Measurements from ENCODE around the gene HOXA3. TPM values are rescaled to one million over a fixed set of nuclear protein-coding genes. Genes with fewer than 3 reads are reported as not detected.

HOXA3 gene
- total and polyA plus RNA-seq, 9 donors = 0.36 to 50.9 (median 2.3) TPM

DNA sequence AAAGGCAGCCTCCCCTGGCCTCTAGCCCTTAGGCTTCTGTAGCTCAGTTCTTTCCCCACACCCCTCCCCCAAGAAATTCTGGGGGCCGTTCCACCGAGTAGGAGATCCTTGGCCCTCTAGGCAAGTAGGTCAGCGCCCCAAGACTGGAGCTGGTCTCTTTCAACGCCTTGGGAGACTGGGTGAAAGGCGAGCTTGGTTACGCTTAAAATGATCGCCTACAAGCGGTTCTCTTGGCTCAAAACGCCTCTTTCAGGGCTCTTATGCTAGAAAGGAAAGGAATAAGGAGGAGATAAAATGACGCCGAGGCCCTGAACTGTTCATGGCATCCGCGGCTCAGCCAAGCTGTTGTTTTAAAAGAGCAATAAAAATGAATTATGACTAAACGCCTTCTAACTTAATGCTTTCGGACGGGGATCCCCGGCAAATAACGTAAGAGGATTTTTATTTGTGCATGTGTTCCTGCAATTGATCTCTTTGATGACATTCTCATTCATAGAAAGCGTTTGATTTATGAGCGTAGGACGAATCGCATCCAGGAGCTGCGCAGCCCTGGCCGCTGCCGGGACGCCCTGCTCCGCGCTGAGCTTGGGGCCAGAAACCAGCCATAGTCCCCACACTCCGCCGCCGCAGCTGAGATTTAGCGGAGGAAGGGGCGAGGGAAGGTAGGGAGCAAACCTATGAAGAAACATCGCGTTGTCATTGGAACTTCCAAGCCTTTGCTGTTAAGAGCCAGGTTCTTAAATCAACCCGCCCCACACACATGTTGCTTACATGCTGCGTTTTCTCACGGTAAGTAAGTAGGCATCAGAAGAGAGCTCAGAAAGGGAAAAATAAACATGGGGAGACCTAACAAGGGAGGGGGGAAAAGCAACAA, 53.6 kb downstream of the HOXA3 start:
- no peaks in the 10 kb centered on the region for H3K9me3 ChIP-seq
- H3K27ac ChIP-seq = peak overlapping the region in 1 of 2 donors; percentile 34
- H3K27me3 ChIP-seq = no peaks in the 10 kb centered on the region
- H3K4me3 ChIP-seq = peak overlapping the region; percentile 32
- TF ChIP-seq EP300 (IDR thresholded peaks at IDR 0.05) (no peak), POLR2A (IDR thresholded peaks at IDR 0.05) (no peak)
- TF ChIP-seq, protein P1, sequence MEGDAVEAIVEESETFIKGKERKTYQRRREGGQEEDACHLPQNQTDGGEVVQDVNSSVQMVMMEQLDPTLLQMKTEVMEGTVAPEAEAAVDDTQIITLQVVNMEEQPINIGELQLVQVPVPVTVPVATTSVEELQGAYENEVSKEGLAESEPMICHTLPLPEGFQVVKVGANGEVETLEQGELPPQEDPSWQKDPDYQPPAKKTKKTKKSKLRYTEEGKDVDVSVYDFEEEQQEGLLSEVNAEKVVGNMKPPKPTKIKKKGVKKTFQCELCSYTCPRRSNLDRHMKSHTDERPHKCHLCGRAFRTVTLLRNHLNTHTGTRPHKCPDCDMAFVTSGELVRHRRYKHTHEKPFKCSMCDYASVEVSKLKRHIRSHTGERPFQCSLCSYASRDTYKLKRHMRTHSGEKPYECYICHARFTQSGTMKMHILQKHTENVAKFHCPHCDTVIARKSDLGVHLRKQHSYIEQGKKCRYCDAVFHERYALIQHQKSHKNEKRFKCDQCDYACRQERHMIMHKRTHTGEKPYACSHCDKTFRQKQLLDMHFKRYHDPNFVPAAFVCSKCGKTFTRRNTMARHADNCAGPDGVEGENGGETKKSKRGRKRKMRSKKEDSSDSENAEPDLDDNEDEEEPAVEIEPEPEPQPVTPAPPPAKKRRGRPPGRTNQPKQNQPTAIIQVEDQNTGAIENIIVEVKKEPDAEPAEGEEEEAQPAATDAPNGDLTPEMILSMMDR (IDR thresholded peaks at IDR 0.05) = no peak
- DNase-seq = peak in 3 of 5 donors; percentile 51 to 81 (median 55)
- intact Hi-C loops (cut with DNase I) = no loop called here
- H3K4me1 ChIP-seq (ENCODE audit: insufficient read depth) = peaks cover 4% of the 10 kb centered on the region
- H3K36me3 ChIP-seq = no peaks in the 10 kb centered on the region
- 16 to 33% (median 23%) methylated on average over 38 of the region's 38 CpGs for WGBS, 3 donors

DNA sequence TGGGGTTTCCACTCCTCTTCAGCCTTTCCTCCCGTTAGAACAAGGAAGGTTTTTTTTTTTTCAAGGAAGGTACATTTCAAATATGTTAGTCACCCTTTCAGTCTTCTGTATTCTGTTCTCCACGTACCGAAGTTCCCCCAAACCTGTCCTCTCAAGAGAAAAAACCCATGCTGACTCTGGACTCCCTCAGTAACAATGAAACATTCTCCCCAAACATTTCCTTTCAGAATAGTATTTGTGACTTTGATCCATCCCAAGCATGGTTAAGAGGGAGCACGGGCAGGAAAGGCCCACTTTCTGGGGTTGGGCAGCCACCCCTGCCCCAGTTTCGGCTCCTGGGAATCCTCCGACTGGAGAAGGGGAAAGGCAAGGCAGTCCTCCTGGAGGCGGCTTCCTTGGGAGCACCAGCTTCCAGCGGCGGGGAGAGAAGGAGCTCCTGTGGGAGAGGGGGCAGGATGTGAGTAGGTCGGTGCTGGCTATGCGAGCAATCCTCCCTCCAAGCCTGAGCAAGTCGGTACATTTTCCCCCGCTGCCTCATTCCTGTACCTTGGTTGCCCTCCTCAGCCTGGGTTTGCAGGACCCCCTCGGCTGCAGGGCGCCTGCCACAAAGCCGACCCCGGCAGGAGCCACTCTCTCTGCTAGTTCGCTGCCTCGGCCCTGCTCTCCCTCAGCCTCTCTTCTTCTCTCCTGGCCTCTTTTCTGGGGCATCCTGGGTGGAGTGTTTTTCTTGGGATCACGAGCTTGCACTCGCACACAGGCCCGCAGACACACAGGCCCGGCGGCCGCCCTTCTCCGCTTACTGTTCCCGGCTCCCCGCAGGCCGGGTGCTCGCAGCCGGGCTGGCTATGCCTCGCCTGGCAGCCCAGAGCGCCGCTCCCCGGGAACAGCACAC, 54.5 kb downstream of the HOXA3 start:
- TF ChIP-seq POLR2A (IDR thresholded peaks at IDR 0.05) = no peak
- Histone ChIP-seq H3K27ac (peak overlapping the region in 1 of 2 donors; percentile 34), H3K4me1 (ENCODE audit: insufficient read depth) (peaks cover 4% of the 10 kb centered on the region), H3K27me3 (no peaks in the 10 kb centered on the region), H3K9me3 (no peaks in the 10 kb centered on the region), H3K36me3 (no peaks in the 10 kb centered on the region), H3K4me3 (peak overlapping the region; percentile 32)
- WGBS, 3 donors = 25 to 28% (median 28%) methylated on average over 35 of the region's 35 CpGs
- peak in 1 of 5 donors; percentile 46 for DNase-seq
- intact Hi-C loops (cut with DNase I) = no loop called here

DNA sequence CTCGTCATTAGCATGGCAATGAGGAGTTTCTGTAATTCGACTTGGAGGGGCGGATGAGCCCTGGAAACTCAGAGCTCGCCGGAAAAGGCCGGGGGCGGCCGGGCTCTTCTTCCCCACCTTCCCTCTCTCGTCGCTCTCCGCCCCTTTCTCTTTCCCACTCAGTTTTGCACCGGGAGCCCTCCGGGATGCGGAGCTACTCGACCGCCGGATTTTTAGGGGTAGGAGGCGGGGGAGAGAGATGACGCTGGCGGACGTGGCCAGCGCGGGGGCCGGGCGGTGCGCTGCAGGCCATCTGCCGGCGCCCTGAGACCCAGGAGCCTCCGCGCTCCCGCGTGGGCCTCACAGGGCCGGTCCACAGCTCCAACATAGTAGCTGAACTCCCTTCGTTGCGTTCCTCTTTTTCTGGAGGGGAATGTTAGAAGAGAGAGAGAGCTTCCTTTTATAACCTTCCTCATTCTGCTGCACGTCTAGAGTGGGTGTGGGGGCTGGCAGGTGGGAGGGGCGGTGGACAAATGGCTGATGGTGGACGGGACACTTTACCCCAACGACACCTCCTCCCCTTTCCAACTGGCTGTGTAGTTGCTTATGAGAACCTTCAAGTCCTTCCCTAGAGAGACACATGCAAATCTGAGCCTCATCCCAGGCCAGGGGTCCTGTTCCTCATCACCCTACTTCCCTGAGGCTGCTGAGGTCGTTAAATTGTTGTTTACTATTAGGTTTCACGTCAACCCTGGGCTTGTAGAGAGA, 55.4 kb downstream of the HOXA3 start:
- no peaks in the 10 kb centered on the region for H3K27me3 ChIP-seq
- peak in 4 of 5 donors; percentile 37 to 80 (median 62) for DNase-seq

DNA sequence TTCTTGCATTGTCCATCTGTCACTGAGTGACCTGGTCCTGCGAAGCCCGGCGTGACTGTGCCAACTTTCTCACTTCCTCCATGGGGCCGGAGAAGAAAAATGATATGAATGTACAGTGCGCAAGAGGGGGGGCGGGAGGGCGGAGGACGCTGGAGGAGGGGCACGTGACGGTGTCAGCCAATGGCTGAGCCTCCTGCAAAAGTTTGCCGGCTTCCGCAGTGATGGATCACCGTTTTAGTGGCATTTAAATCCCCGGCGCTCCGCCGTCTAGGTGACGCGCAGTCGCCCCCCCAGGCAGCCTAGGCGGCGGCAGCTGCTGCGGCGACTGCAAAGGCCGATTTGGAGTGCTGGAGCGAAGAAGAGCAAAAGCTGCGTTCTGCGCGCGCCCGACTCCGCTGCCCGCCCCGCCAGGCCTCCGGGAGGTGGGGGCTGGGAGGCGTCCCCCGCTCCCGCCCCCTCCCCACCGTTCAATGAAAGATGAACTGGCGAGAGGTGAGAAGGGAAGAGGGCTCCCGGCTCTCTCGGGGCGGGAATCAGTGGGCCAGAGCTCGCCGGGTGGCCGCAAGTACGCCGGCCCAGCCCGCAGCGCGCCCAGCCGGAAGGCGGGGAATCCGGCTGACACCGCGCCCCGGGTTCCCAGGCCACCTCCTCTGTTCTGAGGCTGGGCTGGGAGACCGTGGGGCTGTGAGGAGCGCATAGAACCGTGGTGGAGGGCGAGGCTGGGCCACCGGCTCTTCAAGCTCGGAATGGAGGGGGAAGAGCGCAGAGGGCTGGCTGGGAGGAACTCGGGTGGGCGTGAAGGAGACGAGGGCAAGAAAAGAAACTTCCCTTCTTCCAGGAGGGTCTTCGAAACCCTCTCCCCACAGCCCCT, 56.3 kb downstream of the HOXA3 start, which contains the start of gene HOXA1:
HOXA1 (minus strand) TSS at position 104 of the 871 bp plus-strand sequence; CDS start at position 16, 88 bp downstream.
- Histone ChIP-seq H3K27ac (peak within 1 kb of the TSS in 1 of 2 donors; percentile 65), H3K27me3 (no peaks in the 10 kb centered on the region), H3K36me3 (no peaks in the 10 kb centered on the region), H3K9me3 (no peaks in the 10 kb centered on the region), H3K4me3 (peak within 1 kb of the TSS; percentile 87), H3K4me1 (ENCODE audit: insufficient read depth) (peaks cover 4% of the 10 kb centered on the region)
- peak; percentile 52 to 83 (median 74) for DNase-seq
- 0 to 1% (median 0%) methylated on average over 67 to 68 of the region's 68 CpGs for WGBS, 3 donors
- TF ChIP-seq, protein P1 (IDR thresholded peaks at IDR 0.05) = no peak
- TF ChIP-seq EP300 (IDR thresholded peaks at IDR 0.05) = no peak
- TF ChIP-seq POLR2A (IDR thresholded peaks at IDR 0.05) = no peak
- intact Hi-C loops (cut with DNase I) = no loop called here

More for the DNA sequence above, 55.4 kb downstream of the HOXA3 start:
- Histone ChIP-seq H3K4me1 (ENCODE audit: insufficient read depth) (peaks cover 4% of the 10 kb centered on the region), H3K36me3 (no peaks in the 10 kb centered on the region), H3K9me3 (no peaks in the 10 kb centered on the region), H3K27ac (peak overlapping the region in 1 of 2 donors; percentile 65), H3K4me3 (peak overlapping the region; percentile 87)
- TF ChIP-seq POLR2A (IDR thresholded peaks at IDR 0.05) (no peak), EP300 (IDR thresholded peaks at IDR 0.05) (no peak)
- TF ChIP-seq, protein P1 (IDR thresholded peaks at IDR 0.05) = no peak
- intact Hi-C loops (cut with DNase I) = no loop called here
- WGBS, 3 donors = 1 to 2% (median 2%) methylated on average over 41 of the region's 41 CpGs

Data from ovary (tissue), 9 donors.